ENCODE data around the gene REP15. TPM values are rescaled to one million over a fixed set of nuclear protein-coding genes. Genes with fewer than 3 reads are reported as not detected.
"Not testable (repeated sequence)": the region's sequence is repeated elsewhere in the genome, so short reads cannot be mapped to it uniquely, and the experiment has no call there.

The REP15 gene
- total RNA-seq, 1 experiment from 2014 or later = 0.78 TPM

DNA sequence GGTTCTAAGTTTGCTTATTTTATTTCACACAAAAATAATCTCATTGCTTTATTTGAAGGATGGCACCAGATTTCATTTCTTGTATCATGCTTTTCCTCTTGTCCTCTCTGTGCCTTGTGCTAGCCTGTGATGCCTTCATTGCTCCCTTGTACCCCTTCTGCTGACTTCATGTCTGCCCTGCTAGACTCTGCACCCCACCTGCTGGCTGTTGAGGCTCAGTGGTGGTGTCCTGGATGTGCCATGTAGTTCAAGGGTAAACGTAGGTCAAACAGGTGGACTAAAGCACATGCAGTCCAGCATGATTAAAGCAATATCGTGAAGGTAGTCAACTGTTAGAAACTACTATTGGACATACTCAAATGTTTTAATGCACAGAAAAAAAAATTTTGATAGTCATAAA is 36.0 kb downstream of the REP15 start:
- no peaks in the 10 kb centered on the region for H3K9me3 Mint-ChIP-seq (ENCODE audit: low read depth, unreplicated experiment)
- TF ChIP-seq, protein P1, sequence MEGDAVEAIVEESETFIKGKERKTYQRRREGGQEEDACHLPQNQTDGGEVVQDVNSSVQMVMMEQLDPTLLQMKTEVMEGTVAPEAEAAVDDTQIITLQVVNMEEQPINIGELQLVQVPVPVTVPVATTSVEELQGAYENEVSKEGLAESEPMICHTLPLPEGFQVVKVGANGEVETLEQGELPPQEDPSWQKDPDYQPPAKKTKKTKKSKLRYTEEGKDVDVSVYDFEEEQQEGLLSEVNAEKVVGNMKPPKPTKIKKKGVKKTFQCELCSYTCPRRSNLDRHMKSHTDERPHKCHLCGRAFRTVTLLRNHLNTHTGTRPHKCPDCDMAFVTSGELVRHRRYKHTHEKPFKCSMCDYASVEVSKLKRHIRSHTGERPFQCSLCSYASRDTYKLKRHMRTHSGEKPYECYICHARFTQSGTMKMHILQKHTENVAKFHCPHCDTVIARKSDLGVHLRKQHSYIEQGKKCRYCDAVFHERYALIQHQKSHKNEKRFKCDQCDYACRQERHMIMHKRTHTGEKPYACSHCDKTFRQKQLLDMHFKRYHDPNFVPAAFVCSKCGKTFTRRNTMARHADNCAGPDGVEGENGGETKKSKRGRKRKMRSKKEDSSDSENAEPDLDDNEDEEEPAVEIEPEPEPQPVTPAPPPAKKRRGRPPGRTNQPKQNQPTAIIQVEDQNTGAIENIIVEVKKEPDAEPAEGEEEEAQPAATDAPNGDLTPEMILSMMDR (IDR thresholded peaks at IDR 0.05; ENCODE audit: unreplicated experiment) = peak; percentile 21
- no peaks in the 10 kb centered on the region for H3K27me3 Mint-ChIP-seq (ENCODE audit: unreplicated experiment)
- intact Hi-C loops (cut with micrococcal nuclease; ENCODE audit: unreplicated experiment) = loop anchor here (2.0 to 5.0 kb wide), 4 partner anchors 89 to 1265 kb away; no protein-coding TSS in a partner anchor
- peaks cover 18% of the 10 kb centered on the region for H3K36me3 Mint-ChIP-seq (ENCODE audit: insufficient read depth, unreplicated experiment)
- H3K4me1 Mint-ChIP-seq (ENCODE audit: low read depth, unreplicated experiment) = no peaks in the 10 kb centered on the region
- no peak overlapping the region for H3K27ac Mint-ChIP-seq (ENCODE audit: unreplicated experiment)
- no TSS peak for BruUV-seq (replicated peaks)
- DNase-seq = peak; percentile 31
- no peak overlapping the region for H3K4me3 Mint-ChIP-seq (ENCODE audit: low read depth, unreplicated experiment)
- CTCF ChIA-PET = interaction anchor here (0.6 kb wide), 2 partner anchors 47 to 140 kb away, joined by 3 read pairs; no protein-coding TSS in a partner anchor

GRCh38 chr12:27733052-27733656 is 36.9 kb downstream of the REP15 start:
- Mint-ChIP-seq H3K27me3 (ENCODE audit: unreplicated experiment) (no peaks in the 10 kb centered on the region), H3K4me3 (ENCODE audit: low read depth, unreplicated experiment) (no peak overlapping the region), H3K9me3 (ENCODE audit: low read depth, unreplicated experiment) (no peaks in the 10 kb centered on the region), H3K4me1 (ENCODE audit: low read depth, unreplicated experiment) (no peaks in the 10 kb centered on the region), H3K36me3 (ENCODE audit: insufficient read depth, unreplicated experiment) (peaks cover 18% of the 10 kb centered on the region), H3K27ac (ENCODE audit: unreplicated experiment) (no peak overlapping the region)
- CTCF ChIA-PET = no interaction called here
- no TSS peak for BruUV-seq (replicated peaks)
- DNase-seq = peak; percentile 36
- intact Hi-C loops (cut with micrococcal nuclease; ENCODE audit: unreplicated experiment) = loop anchor here (1.0 to 5.0 kb wide), 5 partner anchors 88 to 1264 kb away; no protein-coding TSS in a partner anchor
- TF ChIP-seq, protein P1 (IDR thresholded peaks at IDR 0.05; ENCODE audit: unreplicated experiment) = peak; percentile 64

DNA sequence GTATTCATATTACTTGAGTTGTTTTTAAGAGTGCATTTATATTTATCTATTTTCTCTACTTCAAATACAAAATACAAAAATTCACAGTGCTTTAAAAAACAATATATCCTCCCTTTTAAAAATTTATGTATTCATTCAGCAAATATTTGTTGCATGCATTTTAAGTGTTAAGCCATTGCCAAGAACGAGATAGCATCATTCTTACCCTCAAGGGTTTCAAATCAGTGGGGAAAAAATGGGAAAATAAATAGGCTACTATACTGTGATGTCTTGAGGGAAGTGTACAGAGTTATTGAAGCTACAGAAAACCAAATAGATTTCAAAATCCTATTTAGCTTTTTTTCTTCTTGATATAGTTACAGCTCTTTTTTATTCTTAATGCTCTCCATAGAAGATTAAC is 37.5 kb downstream of the REP15 start:
- CTCF ChIA-PET = interaction anchor here (0.6 kb wide), 2 partner anchors 9 to 219 kb away, joined by 3 to 5 read pairs; no protein-coding TSS in a partner anchor
- H3K36me3 Mint-ChIP-seq (ENCODE audit: insufficient read depth, unreplicated experiment) = peaks cover 22% of the 10 kb centered on the region
- TF ChIP-seq, protein P1 (IDR thresholded peaks at IDR 0.05; ENCODE audit: unreplicated experiment) = no peak
- BruUV-seq (replicated peaks) = no TSS peak
- intact Hi-C loops (cut with micrococcal nuclease; ENCODE audit: unreplicated experiment) = loop anchor here (1.0 to 5.0 kb wide), 5 partner anchors 87 to 1264 kb away; no protein-coding TSS in a partner anchor
- no peak for DNase-seq
- no peak overlapping the region for H3K27ac Mint-ChIP-seq (ENCODE audit: unreplicated experiment)
- H3K9me3 Mint-ChIP-seq (ENCODE audit: low read depth, unreplicated experiment) = no peaks in the 10 kb centered on the region
- H3K4me3 Mint-ChIP-seq (ENCODE audit: low read depth, unreplicated experiment) = no peak overlapping the region
- no peaks in the 10 kb centered on the region for H3K27me3 Mint-ChIP-seq (ENCODE audit: unreplicated experiment)
- H3K4me1 Mint-ChIP-seq (ENCODE audit: low read depth, unreplicated experiment) = no peaks in the 10 kb centered on the region

GRCh38 chr12:27734321-27734720 is 38.1 kb downstream of the REP15 start:
- intact Hi-C loops (cut with micrococcal nuclease; ENCODE audit: unreplicated experiment) = loop anchor here (5.0 kb wide), 3 partner anchors 438 to 1263 kb away; no protein-coding TSS in a partner anchor
- CTCF ChIA-PET = interaction anchor here (0.6 kb wide), 3 partner anchors 9 to 219 kb away, joined by 3 to 5 read pairs (median 3); no protein-coding TSS in a partner anchor
- not testable (repeated sequence) for H3K9me3 Mint-ChIP-seq (ENCODE audit: low read depth, unreplicated experiment); H3K27me3 Mint-ChIP-seq (ENCODE audit: unreplicated experiment); DNase-seq; H3K4me3 Mint-ChIP-seq (ENCODE audit: low read depth, unreplicated experiment); H3K4me1 Mint-ChIP-seq (ENCODE audit: low read depth, unreplicated experiment); H3K27ac Mint-ChIP-seq (ENCODE audit: unreplicated experiment); BruUV-seq (replicated peaks)
- peaks cover 27% of the 10 kb centered on the region for H3K36me3 Mint-ChIP-seq (ENCODE audit: insufficient read depth, unreplicated experiment)

- intact Hi-C loops (cut with micrococcal nuclease; ENCODE audit: unreplicated experiment) = no loop called here
- TF ChIP-seq, protein P1 (IDR thresholded peaks at IDR 0.05; ENCODE audit: unreplicated experiment) = no peak
- H3K36me3 Mint-ChIP-seq (ENCODE audit: insufficient read depth, unreplicated experiment) = peaks cover 17% of the 10 kb centered on the region
These were observed 47.4 kb downstream of the REP15 start for GRCh38 chr12:27743601-27744000.

GRCh38 chr12:27745734-27746133 is 49.5 kb downstream of the REP15 start:
- H3K4me3 Mint-ChIP-seq (ENCODE audit: low read depth, unreplicated experiment); H3K36me3 Mint-ChIP-seq (ENCODE audit: insufficient read depth, unreplicated experiment); H3K27me3 Mint-ChIP-seq (ENCODE audit: unreplicated experiment); H3K9me3 Mint-ChIP-seq (ENCODE audit: low read depth, unreplicated experiment); DNase-seq; BruUV-seq (replicated peaks); CTCF ChIA-PET; H3K27ac Mint-ChIP-seq (ENCODE audit: unreplicated experiment): not testable (repeated sequence)
- intact Hi-C loops (cut with micrococcal nuclease; ENCODE audit: unreplicated experiment) = loop anchor here (5.0 kb wide), 2 partner anchors 77 to 1212 kb away; no protein-coding TSS in a partner anchor
- peaks cover 28% of the 10 kb centered on the region for H3K4me1 Mint-ChIP-seq (ENCODE audit: low read depth, unreplicated experiment)

More at GRCh38 chr12:27743601-27744000, 47.4 kb downstream of the REP15 start:
- Mint-ChIP-seq H3K27me3 (ENCODE audit: unreplicated experiment) (no peaks in the 10 kb centered on the region), H3K27ac (ENCODE audit: unreplicated experiment) (no peak overlapping the region), H3K9me3 (ENCODE audit: low read depth, unreplicated experiment) (no peaks in the 10 kb centered on the region), H3K4me1 (ENCODE audit: low read depth, unreplicated experiment) (peaks cover 24% of the 10 kb centered on the region), H3K4me3 (ENCODE audit: low read depth, unreplicated experiment) (no peak overlapping the region)
- CTCF ChIA-PET = no interaction called here
- no peak for DNase-seq
- no TSS peak for BruUV-seq (replicated peaks)
